DND-41 (cell line): Measurements from ENCODE around the gene CDKN2B-AS1.

Source experiments
- ATAC-seq: fragments of 200-7000 bp; cut with Tn5 transposase; 3 replicates; pipeline ENCODE4 v1.9.1; 2021; ENCODE audit warnings: low read depth; ENCODE audit not compliant: insufficient read depth
- DNase-seq: peaks from one replicate; pipeline ENCODE4 v3.0.0-alpha.2; 2020
- H2AFZ ChIP-seq: 2 replicates; pipeline ENCODE4 v1.6.0; 2012; ENCODE audit warnings: low read depth, low read length
- H3K27ac ChIP-seq: 2 replicates; pipeline ENCODE4 v1.5.1; 2012; ENCODE audit warnings: low read length, inconsistent platforms
- H3K27me3 ChIP-seq: fragments of 200-600 bp; sonication (generic); 2 replicates; pipeline ENCODE4 v1.6.0; 2012; ENCODE audit warnings: low read length, mild to moderate bottlenecking, inconsistent platforms; ENCODE audit not compliant: insufficient read depth, poor library complexity
- H3K36me3 ChIP-seq: 2 replicates; pipeline ENCODE4 v1.5.1; 2012; ENCODE audit warnings: low read length, inconsistent platforms; ENCODE audit not compliant: insufficient read depth
- H3K4me1 ChIP-seq: 2 replicates; pipeline ENCODE4 v1.5.1; 2012; ENCODE audit warnings: mild to moderate bottlenecking, low read length; ENCODE audit not compliant: insufficient read depth
- H3K4me2 ChIP-seq: 2 replicates; pipeline ENCODE4 v1.6.0; 2012; ENCODE audit warnings: mild to moderate bottlenecking, moderate library complexity, low read length, inconsistent platforms; ENCODE audit not compliant: insufficient read depth
- H3K4me3 ChIP-seq, 2 experiments: fragments of 200-600 bp in 1 of 2; shearing (Covaris generic) in 1 of 2; 2 replicates each; pipeline ENCODE4 v1.5.1; 2012 to 2016; ENCODE audit warnings: inconsistent platforms in 2 of 2, low read length in 2 of 2, mild to moderate bottlenecking in 2 of 2, low read depth in 1 of 2, moderate library complexity in 1 of 2
- H3K79me2 ChIP-seq: 2 replicates; pipeline ENCODE4 v1.6.0; 2012; ENCODE audit warnings: low read length, inconsistent platforms; ENCODE audit not compliant: insufficient read depth
- H3K9ac ChIP-seq: 2 replicates; pipeline ENCODE4 v1.6.0; 2012; ENCODE audit warnings: low read depth, mild to moderate bottlenecking, inconsistent platforms, low read length, moderate library complexity
- H3K9me3 ChIP-seq: 2 replicates; pipeline ENCODE4 v1.5.1; 2012; ENCODE audit warnings: low read length, moderate library complexity, mild to moderate bottlenecking, inconsistent platforms; ENCODE audit not compliant: insufficient read depth, severe bottlenecking
- H4K20me1 ChIP-seq: 2 replicates; pipeline ENCODE4 v1.6.0; 2012; ENCODE audit warnings: low read length; ENCODE audit not compliant: insufficient read depth
- CTCF ChIP-seq: IDR thresholded peaks from 2 replicates; pipeline ENCODE4 v1.5.1; 2012; ENCODE audit warnings: borderline replicate concordance, low read length, moderate library complexity, mild to moderate bottlenecking; ENCODE audit not compliant: poor library complexity, severe bottlenecking; ENCODE audit errors: extremely low read depth
- EZH2 ChIP-seq: IDR thresholded peaks from 3 replicates; pipeline ENCODE4 v1.6.1; 2012; ENCODE audit warnings: borderline replicate concordance, low read depth, mild to moderate bottlenecking, moderate library complexity, low read length, inconsistent platforms; ENCODE audit not compliant: severe bottlenecking

The CDKN2B-AS1 gene

GRCh38 chr9:21970800-21971640, 23.6 kb upstream of the CDKN2B-AS1 start:
- TF ChIP-seq EZH2 = no peak
- no peak for TF ChIP-seq CTCF
- Histone ChIP-seq H3K4me1 (peaks cover 25% of the 10 kb centered on the region), H2AFZ (no peak overlapping the region), H3K4me3 (no peak overlapping the region), H3K27me3 (no peaks in the 10 kb centered on the region), H3K36me3 (peaks cover 63% of the 10 kb centered on the region), H3K79me2 (peaks cover 66% of the 10 kb centered on the region), H4K20me1 (peaks cover 20% of the 10 kb centered on the region), H3K9me3 (no peaks in the 10 kb centered on the region), H3K4me2 (no peak overlapping the region), H3K9ac (no peak overlapping the region), H3K27ac (no peak overlapping the region)
- DNase-seq (no peak), ATAC-seq (no peak)

GRCh38 chr9:21972361-21972760, 22.2 kb upstream of the CDKN2B-AS1 start:
- peak overlapping the region; percentile 93 for H3K9ac ChIP-seq
- H3K27ac ChIP-seq = peak overlapping the region; percentile 27

GRCh38 chr9:21974343-21974721, 20.3 kb upstream of the CDKN2B-AS1 start:
- ATAC-seq (peak; percentile 0; the same call in 1 of the 3 replicates), DNase-seq (no peak)
- TF ChIP-seq EZH2 (no peak), CTCF (no peak)
- peak overlapping the region; percentile 65 for H2AFZ ChIP-seq
- no peaks in the 10 kb centered on the region for H3K27me3 ChIP-seq
- H3K4me2 ChIP-seq = peak overlapping the region; percentile 68
- H3K9me3 ChIP-seq = no peaks in the 10 kb centered on the region
- peaks cover 95% of the 10 kb centered on the region for H3K79me2 ChIP-seq
- H3K36me3 ChIP-seq = peaks cover 32% of the 10 kb centered on the region
- peak overlapping the region; percentile 93 for H3K9ac ChIP-seq
- H3K4me3 ChIP-seq = peak overlapping the region; percentile 55 to 61
- peaks cover 56% of the 10 kb centered on the region for H3K4me1 ChIP-seq
- H4K20me1 ChIP-seq = peaks cover 20% of the 10 kb centered on the region
- peak overlapping the region; percentile 100 for H3K27ac ChIP-seq

More at GRCh38 chr9:21972361-21972760, 22.2 kb upstream of the CDKN2B-AS1 start:
- Histone ChIP-seq H2AFZ (no peak overlapping the region), H3K36me3 (peaks cover 51% of the 10 kb centered on the region), H3K4me2 (peak overlapping the region; percentile 68), H3K79me2 (peaks cover 80% of the 10 kb centered on the region), H3K27me3 (no peaks in the 10 kb centered on the region), H3K4me1 (peaks cover 38% of the 10 kb centered on the region), H3K4me3 (peak overlapping the region; percentile 2 to 61; a peak in 2 of 4 replicates), H3K9me3 (no peaks in the 10 kb centered on the region), H4K20me1 (peaks cover 20% of the 10 kb centered on the region)
- ATAC-seq = no peak
- no peak for DNase-seq
- TF ChIP-seq EZH2 (no peak), CTCF (no peak)
